DMS 273 treated with DMSO at 0.1 percent for 48 hours (cell line): ENCODE results near the gene CXorf49.
"Not testable (repeated sequence)": the region's sequence is repeated elsewhere in the genome, so short reads cannot be mapped to it uniquely, and the experiment has no call there.

Experiments used
- DNase-seq: peaks from one replicate; lab custom pipeline; 2025; lab: John Stamatoyannopoulos, UW

Gene CXorf49

GRCh38 chrX:71671938-71672337, 46.1 kb downstream of the CXorf49 start:
- DNase-seq: no peak

DNA sequence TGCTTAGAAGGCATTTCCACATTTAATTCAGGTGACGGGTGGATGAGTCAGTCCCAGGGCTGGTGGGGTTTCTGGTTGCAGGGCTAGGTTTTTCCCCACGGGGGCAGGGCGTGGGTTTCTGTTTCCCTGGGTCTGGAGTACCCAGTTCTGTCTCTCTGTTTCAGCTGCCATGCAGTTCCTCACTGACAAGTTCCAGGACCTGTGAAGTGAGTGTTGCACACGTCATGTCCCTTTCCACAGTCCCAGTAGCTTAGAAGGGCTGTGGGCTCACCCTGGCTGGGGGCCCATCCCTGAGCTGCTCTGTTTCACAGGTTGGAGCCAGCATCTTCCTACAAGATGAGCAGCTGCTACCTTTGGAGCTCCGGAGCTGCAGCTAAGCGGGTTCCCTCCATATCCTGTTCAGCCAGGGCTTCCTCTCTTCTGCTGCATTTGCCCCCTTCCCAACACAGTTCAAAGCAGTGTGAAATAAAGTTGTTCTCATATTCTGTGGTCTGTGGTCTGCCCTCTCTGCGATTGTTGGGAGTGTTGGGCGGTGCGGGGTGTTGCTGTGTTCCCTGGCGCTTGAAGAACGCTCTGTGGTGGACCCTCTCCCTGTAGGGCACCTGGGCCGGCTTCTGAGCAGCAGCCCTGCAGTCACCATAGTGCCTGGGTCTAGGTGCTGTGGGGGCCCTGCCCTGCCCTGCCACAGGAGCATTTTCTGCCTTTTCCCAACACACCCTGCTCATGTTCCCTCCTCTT, 46.9 kb downstream of the CXorf49 start:
- DNase-seq: no peak

- DNase-seq: not testable (repeated sequence)
Observed at GRCh38 chrX:71669947-71670346, 48.1 kb downstream of the CXorf49 start.

DNA sequence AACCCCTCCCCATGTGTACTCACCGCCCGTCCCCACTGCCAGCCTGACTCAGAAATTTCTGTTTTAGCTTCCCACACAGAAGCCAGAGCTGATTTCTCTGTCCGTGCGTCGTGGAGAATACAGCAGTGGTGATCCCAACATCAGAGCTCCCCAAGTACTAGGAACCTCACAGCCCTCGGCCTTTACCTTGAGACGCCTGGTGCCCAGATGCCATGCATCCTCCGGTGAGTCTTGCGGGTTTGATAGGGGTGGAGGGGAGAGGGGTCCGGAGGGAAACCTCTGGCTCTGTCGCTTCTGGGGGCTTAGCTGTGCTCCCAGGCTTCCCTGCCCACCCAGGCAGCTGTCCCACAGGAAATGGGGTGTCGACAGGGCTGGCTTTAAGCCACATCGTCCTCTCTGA, 48.6 kb downstream of the CXorf49 start:
- no peak for DNase-seq

GRCh38 chrX:71668248-71668595, 49.9 kb downstream of the CXorf49 start:
- no peak for DNase-seq

DNA sequence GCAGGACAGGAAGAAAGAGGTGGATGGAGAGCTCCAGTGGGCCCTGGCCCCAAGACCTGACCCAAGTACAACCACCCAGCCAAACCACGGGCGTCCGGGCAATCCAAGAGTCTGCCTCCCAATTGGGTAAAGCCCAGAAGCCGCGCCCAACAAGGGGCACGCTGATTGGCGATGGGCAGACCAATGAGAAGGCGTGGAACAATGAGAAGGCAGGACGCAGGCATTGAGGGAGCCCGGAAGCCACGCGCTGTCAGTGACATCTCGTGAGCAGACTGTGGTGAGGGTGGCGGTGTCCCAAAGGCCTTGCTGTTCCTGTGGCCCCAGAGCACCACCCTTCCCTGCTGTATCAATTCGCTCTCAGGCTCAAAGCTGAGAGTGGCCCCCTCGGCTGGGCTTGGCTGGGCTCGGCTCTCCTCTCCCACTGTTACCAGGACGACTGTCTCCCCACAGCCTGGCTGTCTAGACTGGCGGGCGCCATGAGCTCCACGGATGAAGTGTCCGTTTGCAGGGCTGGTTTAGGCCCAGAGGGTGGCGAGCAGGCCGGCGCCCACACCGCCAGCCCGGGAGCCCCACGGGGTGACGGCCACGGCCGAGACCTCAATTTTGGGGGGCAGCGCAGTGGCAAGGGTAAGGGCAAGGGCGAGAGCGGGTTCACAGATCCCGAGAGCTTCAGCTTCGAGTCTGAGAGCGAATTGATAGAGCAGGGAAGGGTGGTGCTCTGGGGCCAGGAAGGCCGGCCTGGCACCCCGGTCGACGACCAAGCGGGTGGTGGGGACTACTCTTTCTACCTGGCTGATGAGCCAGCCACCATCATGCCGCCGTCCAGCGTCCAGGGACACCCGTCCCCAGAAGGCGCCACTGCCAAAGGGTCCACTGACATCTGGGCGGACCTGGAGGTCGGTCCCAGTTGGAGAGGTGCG, 50.5 kb downstream of the CXorf49 start, which contains the start of gene LOC101059915:
Gene LOC101059915, plus strand, starts transcription at position 219 of the 920 bp plus-strand sequence.
- DNase-seq: no peak

DNA sequence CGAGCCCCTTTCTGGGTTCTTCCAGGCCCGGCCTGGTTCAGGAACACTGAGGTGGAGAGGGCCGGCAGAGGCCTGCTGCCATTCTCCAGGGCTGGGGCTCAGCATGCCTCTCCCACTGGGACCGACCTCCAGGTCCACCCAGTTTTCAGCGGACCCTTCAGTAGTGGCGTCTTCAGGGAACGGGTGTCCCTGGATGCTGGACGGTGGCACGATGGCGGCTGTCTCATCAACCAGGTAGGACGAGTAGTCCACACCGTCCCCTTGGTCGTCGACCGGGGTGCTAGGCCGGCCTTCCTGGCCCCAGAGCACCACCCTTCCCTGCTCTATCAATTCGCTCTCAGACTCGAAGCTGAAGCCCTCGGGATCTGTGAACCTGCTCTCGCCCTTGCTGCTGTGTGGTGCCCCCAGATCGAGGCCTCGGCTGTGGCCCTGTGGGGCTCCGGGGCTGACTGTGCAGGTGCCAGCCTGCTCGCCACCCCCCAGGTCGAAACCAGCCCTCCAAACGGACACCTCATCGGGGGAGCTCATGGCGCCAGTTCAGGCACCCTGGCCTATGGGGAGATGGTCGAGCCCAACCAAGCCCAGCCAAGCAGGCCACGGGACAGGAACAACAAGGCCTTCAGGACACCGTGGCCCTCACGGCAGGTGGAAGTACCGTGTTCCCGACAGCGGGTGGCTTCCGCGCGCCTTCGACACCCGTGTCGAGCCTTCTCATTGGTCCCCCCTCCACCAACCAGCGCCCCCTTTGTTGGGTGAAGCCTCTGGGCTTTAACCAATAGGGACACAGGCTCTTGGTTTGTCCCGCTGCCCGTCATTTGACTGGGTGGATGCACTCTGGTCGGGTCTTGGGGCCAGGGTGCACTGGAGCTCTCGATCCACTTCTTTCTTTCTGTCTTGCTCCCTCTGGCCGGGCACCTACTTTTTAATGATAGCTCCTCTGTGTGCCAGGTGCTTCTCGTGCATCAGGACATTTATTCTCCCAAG, 51.6 kb downstream of the CXorf49 start:
- no peak for DNase-seq

GRCh38 chrX:71665747-71666146, 52.3 kb downstream of the CXorf49 start:
- no peak for DNase-seq

GRCh38 chrX:71664889-71665491, 53.1 kb downstream of the CXorf49 start:
- DNase-seq: no peak
